ENCODE measurements around the gene GDA. TPM values are rescaled to one million over a fixed set of nuclear protein-coding genes. Genes with fewer than 3 reads are reported as not detected.
A peak's percentile ranks its signal among the peaks of the same experiment; 100 is the strongest.

Gene GDA
- total RNA-seq, 2 donors from 2014 or later = 22.2 to 23.0 TPM

- Histone ChIP-seq H3K27me3 (no peaks in the 10 kb centered on the region), H3K27ac (no peak overlapping the region), H3K9ac (ENCODE audit: low read depth in 2 of 2, low read length in 2 of 2) (no peak overlapping the region), H3K9me3 (no peaks in the 10 kb centered on the region), H3K36me3 (no peaks in the 10 kb centered on the region), H3K4me3 (no peak overlapping the region), H3K4me1 (no peaks in the 10 kb centered on the region)
- peak; percentile 69 for DNase-seq
- TF ChIP-seq CTCF (IDR thresholded peaks at IDR 0.05) = peak; percentile 56
- intact Hi-C loops (cut with DNase I) = loop anchor here (5.0 kb wide), 1 partner anchor 69 kb away; no protein-coding TSS in a partner anchor
Observed at GRCh38 chr9:72203205-72203803, 54.1 kb downstream of the GDA start.

GRCh38 chr9:72204062-72204461, 54.8 kb downstream of the GDA start:
- TF ChIP-seq CTCF (IDR thresholded peaks at IDR 0.05) = no peak
- intact Hi-C loops (cut with DNase I) = loop anchor here (5.0 kb wide), 1 partner anchor 68 kb away; no protein-coding TSS in a partner anchor
- DNase-seq = no peak

GRCh38 chr9:72205513-72205912, 56.3 kb downstream of the GDA start:
- TF ChIP-seq CTCF (IDR thresholded peaks at IDR 0.05) = no peak
- Histone ChIP-seq H3K27ac (no peak overlapping the region), H3K9ac (ENCODE audit: low read depth in 2 of 2, low read length in 2 of 2) (no peak overlapping the region), H3K9me3 (no peaks in the 10 kb centered on the region), H3K27me3 (no peaks in the 10 kb centered on the region), H3K4me1 (no peaks in the 10 kb centered on the region), H3K36me3 (no peaks in the 10 kb centered on the region), H3K4me3 (no peak overlapping the region)
- DNase-seq = no peak
- intact Hi-C loops (cut with DNase I) = no loop called here

More at GRCh38 chr9:72204062-72204461, 54.8 kb downstream of the GDA start:
- H3K9ac ChIP-seq (ENCODE audit: low read depth in 2 of 2, low read length in 2 of 2) = no peak overlapping the region
- no peak overlapping the region for H3K4me3 ChIP-seq
- no peaks in the 10 kb centered on the region for H3K36me3 ChIP-seq
- H3K4me1 ChIP-seq = no peaks in the 10 kb centered on the region
- H3K27ac ChIP-seq = no peak overlapping the region
- no peaks in the 10 kb centered on the region for H3K9me3 ChIP-seq
- H3K27me3 ChIP-seq = no peaks in the 10 kb centered on the region

- intact Hi-C loops (cut with DNase I) = no loop called here
- no peaks in the 10 kb centered on the region for H3K4me1 ChIP-seq
- no peak overlapping the region for H3K9ac ChIP-seq (ENCODE audit: low read depth in 2 of 2, low read length in 2 of 2)
- no peak overlapping the region for H3K27ac ChIP-seq
- H3K36me3 ChIP-seq = no peaks in the 10 kb centered on the region
- no peak for DNase-seq
- no peak for TF ChIP-seq CTCF (IDR thresholded peaks at IDR 0.05)
- H3K27me3 ChIP-seq = no peaks in the 10 kb centered on the region
- no peak overlapping the region for H3K4me3 ChIP-seq
- H3K9me3 ChIP-seq = no peaks in the 10 kb centered on the region
Observed at GRCh38 chr9:72207278-72207677, 58.0 kb downstream of the GDA start.

GRCh38 chr9:72210522-72210921, 61.3 kb downstream of the GDA start:
- Histone ChIP-seq H3K27me3 (no peaks in the 10 kb centered on the region), H3K4me1 (no peaks in the 10 kb centered on the region), H3K4me3 (no peak overlapping the region), H3K27ac (no peak overlapping the region), H3K36me3 (no peaks in the 10 kb centered on the region), H3K9me3 (no peaks in the 10 kb centered on the region), H3K9ac (ENCODE audit: low read depth in 2 of 2, low read length in 2 of 2) (no peak overlapping the region)
- no peak for TF ChIP-seq CTCF (IDR thresholded peaks at IDR 0.05)
- no peak for DNase-seq
- intact Hi-C loops (cut with DNase I) = no loop called here
